GM20431 (cell line): ENCODE data around the gene FBXO30.

ENCODE experiments used
- in situ Hi-C: fragments of 300-500 bp; cut with MseI, MboI; formaldehyde crosslinking; loops from one replicate; pipeline ENCODE4 v1.15.0; 2020; ENCODE audit warnings: low sequenced_read_pairs; ENCODE audit not compliant: unreplicated experiment

FBXO30 gene

DNA sequence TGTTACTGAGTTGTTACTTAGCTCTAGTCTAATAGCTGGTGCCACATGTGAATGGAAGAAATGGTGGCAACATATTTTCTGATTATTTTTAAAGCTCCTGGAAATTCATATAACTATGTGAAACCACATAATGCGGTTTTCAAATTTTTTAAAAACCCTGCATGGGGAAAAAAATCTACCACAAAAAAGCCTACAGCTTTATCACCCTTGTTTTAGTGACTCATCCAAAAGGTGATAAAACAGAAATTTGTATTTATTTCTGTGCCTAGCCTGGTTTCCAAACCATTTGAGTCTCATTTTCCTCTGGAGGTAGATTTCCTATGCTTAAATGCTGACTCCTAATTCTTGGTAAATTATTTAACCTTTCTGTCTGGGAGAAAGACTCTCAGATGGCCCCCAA lies 5.4 kb upstream of the FBXO30 start:
- in situ Hi-C loops = no loop called here

DNA sequence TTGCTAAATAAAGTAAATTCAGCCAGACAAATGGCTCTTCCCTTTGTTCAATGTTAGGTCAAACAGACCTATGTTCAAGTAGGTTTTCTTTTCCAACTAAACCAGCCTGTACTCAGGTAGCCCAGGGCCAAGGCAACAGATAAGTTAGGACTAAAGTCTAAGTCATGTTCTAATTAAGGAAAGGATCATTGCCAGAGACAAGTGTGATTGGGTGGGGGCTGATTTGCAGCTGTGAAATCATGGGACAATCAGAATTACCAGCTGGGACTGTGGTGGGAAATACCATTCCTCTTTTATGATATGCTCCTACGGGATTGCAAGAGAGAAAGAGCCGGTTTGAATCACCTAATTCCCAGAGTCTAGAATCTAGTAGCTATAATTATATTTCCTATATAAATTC lies 4.2 kb upstream of the FBXO30 start:
- in situ Hi-C loops = no loop called here

DNA sequence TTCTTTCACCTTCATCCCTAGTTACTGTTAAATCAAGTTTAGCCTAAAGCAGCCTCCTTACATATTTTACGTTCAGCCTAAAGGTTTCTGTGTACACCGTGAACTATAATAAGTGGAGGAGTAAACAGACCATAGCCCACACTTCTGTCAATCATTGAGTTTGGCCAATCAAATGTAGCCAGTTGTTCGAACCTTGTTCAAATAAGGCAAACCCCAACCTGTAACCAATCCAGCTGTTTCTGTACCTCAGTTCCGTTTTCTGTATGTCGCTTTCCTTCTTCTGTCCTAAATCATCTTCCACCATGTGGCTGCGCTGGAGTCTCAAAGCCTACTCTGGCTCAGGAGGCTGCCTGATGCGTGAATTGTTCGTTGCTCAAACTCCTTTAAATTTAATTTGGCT lies 1.8 kb upstream of the FBXO30 start:
- in situ Hi-C loops = no loop called here

DNA sequence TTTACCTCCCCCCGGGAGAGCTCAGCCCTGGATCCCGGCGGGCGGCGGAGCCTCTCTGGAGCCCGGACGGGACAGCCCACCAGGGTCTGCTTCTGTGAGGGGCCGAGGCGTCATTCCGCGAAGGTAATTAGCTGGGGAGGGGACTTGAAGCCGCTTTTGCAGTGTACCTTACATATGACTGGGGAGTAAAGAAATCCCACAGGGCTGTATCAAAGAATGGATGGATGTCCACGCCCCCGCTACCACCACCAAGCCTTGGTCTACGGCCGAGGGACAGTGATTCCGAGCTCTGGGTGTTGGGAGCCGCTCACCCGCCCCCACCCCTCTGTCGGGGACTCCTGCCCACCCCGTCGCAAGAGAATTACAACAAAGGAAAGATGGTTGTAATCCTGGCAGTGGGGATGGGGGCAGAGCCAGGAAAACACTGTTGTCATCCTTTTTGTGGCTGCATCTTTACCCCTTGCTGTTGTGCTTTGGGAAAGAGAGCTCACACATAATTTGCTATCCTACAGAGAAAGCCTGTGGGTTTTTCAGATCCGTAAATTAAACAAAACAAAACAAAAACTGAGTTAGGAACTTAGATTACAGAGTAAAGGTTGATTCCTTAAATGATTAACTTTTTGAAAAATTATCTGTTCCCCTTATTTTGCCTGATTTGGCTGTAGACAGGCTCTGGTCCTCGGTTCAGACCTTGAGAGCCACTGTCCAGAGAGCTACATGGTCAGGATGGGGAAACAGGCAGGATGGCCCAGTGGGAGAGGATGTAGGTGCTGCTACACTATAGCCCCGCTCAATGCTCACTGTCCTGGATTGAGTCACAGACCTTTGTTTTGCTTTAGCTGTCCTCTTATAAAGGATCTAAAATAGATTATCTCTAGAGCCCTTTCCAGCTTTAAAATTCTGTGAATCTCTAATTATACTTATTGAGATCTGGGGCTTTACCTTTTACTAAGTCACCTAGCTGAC lies 997 bp upstream of the FBXO30 start:
- in situ Hi-C loops = no loop called here

DNA sequence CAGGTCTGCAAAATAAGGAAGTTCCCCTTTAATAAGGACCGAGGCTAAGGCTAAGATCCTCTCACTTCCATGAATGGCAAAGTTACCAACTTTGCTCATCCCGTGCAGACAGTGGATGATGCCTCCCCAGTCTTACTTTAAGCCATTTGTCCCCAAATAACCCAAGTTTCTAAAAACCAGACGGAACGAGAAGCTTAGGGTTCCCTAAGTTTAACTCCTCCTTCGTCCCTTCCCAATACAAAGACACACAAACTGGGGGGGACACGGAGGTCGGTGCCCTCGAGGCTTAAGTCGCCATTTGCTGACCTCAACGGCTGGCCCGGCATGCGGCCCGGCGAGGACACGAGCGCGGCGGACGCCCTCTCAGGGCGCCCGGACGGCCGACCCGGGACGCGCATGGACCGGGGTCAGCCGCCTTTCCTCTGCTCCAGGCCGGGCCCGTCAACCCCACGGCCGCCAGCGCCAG lies 527 bp downstream of the FBXO30 start:
- in situ Hi-C loops = no loop called here

DNA sequence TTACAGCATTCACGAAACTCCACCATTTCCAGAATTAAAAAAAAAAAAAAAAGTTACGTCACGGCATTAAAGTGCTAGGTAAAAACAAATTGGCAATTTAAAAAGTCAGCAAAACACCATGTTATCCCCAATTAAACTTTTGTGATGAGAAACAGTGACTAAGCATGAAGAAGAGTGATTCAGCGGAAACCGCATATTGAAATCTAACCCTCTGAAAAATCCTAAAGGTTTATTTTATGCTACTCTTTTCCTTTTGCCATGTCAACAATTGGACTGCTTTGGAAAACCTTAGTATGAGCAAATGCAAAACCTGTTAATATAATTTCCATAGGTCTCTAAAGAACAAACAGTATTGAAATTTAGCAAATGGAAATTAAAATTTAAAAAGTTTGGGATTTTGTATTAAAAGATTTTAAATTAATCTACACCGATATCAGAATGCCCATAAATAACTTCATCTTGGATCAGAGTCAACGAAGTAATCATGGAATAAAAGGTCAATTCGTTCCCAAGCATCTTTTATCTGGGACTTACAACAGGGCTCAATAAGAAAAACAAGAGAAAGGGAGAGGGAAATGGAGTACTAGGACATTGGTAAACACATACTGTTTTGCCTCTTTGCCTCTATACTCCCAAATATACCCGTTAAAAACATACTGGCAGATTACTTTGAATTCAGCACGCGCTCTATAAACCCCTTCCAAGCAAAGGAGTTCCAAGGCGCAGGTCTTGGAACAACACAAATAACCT lies 1.1 kb downstream of the FBXO30 start:
- in situ Hi-C loops = no loop called here

DNA sequence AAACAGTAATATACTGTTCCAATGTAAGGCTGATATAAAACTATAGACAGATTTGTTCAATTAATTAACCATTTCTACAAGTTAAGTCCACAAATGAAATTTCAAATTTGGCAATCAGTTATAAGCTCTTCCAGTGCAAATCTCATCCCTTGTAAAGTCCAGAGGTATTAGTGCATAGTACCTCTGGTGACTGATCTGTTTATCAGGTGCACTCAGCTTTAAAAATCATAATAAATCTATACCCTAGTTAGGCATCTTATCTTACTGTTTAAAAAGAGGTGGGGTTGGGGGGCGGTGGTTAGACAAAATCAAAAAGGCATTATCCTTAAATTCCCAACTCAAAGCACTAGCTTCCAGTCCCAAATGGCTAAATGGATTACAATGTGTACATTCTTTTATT lies 2.9 kb downstream of the FBXO30 start:
- in situ Hi-C loops = no loop called here

DNA sequence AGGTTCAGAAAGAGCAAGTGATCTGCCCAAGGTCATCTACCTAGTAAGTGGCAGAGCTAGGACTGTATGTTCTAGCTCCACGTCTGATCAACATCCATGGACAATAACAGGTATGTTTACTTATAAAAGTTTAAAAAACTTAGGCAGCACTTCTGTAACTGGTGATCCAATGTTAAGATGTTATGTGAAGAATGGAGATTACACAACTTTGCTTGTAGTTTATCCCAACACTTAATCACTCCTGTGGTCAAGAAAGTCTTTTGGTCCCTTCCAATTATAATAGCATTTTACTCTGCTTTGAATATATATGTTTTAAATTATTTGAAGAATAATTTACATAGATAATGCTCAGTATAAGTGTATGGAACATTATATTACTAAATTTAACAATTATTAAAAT lies 4.8 kb downstream of the FBXO30 start:
- in situ Hi-C loops = no loop called here

DNA sequence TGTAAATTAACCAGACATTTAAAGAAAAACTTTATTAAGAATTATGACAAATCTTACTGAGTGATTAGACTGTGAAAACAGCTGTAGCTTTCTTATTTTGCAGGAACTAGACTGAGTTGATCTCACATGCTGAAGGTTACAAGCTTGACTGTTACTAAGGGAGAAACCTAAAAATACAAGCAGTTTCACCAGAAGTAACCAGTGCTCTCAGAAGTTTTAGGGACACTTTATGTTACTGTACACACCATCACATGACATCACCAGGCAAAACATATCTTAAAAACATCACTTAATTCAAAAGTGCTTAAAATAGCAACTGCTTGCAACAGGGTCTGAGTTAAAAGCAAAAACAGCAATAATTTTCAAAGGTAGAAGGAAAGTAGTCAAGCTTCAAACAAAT lies 5.4 kb downstream of the FBXO30 start:
- in situ Hi-C loops = no loop called here

DNA sequence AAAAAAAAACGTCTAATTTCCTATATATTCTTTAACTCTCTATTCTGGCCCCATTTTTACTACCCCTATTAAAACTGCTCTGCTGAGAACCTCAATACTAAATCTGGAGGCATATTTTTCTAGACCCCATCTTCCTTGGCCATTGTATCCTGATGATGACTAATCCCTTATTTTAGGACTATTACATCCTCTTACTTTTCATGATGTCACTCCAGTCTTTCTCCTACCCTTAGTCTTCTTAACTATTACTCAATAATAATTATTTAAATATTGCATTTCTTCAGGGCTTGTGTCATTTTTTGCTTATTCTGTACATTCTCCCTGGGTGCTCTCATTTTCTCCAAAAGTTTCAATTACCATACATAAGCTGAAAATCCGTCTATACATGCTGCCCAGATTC lies 6.4 kb downstream of the FBXO30 start:
- in situ Hi-C loops = no loop called here

DNA sequence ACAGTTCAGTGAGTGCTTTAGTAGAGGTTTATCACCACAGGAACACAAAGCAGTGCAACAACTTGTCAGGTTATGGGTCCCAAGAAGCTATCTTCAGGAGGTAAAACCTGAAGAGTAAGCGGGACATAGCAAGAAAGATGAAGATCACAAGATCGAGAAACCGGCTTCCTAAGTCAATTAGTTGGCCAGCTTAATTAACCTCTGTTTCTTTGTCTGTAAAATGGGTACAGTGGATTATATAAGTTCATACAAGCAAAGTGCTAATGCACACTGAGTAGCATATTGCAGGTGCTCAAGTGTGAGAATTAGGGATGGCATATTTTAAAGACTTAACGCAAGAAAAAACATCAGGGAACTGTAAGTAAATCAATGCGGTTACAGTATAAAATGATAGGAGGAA lies 12.5 kb downstream of the FBXO30 start:
- in situ Hi-C loops = no loop called here

DNA sequence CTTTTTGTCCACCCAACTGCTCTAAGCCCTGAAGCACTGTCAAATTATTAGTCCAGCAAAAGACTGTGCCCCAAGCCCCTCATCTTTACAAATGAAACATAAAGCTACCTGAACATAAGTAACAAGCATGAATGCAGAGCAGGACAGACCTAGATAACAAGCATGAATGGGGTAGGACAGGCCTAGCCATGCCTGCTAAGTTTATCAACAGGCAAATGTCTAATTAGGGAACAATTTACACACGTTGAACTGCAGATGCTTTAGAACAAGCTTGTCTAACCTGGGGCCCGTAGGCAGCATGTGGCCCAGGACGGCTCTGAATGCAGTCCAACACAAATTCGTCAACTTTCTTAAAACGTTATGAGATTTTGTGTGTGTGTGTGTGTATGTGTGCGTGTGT lies 13.6 kb downstream of the FBXO30 start:
- in situ Hi-C loops = no loop called here

DNA sequence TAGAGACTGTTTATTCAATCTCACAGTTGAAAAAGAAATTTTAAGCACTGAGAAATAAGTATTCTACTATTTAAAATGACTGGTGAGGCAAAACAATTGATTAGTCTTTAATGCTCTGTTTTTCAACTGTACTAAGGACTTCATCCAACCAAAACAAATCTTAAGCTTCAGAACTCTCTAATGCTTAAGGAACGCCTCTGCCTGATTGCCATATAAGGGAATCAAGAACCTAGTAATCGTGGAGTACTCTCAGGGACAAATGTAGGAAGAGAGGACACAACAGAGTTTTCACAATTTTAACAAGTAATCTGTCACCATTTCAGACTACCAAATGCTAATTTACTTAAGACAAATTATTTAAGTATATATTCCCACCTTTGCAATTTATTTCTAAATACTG lies 16.1 kb downstream of the FBXO30 start:
- in situ Hi-C loops = no loop called here

DNA sequence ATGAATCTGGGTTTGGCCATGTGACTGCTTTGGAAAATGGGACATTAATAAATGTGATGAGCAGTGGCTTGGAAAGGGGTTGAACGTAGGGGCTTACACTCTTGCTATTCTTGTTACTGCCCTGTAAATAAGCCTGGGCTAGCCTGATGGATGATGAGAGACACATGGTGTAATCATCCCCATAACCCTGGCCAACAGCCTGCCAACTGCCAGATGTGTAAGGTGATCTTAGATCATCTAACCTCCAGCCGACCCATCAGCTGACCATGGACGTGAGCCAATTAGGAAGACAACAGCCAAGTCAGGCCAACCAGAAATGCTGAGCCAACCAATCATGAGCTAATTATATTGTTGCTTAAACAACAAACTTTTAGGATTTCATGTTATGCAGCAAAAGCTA lies 25.2 kb downstream of the FBXO30 start:
- in situ Hi-C loops = no loop called here

DNA sequence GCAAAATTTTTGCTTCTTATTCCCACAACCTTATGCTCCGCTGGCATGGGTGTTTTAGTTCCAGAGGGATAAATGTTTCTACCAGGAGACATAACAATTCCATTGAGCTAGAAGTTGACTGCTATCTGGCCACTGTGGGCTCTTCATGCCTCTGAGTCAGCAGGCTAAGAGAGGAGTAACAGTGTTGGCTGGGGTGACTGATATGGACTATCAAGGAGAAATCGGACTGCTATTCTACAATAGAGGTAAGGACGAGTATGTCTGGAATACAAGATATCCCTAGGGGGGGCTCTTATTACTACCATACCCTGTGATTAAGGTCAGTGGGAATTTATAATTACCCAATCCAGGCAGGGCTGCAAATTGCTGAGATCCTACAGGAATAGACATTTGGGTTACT lies 26.9 kb downstream of the FBXO30 start:
- in situ Hi-C loops = no loop called here

DNA sequence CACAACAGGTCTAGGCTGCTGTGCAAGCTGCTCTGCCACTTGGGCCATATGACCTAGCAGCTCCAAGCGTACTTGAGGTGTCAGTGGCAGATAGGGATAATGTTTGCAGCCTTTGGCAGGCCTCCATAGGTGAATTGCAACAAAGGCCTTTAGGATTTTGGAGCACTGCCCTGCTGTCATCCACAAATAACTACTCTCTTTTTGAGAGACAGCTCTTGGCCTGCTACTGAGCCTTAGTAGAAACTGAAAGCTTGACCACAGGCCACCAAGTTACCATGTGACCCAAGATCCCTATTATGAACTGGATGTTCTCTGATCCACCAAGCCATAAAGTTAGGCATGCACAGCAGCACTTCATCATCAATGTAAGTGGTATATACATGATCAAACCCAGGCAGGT lies 29.9 kb downstream of the FBXO30 start:
- in situ Hi-C loops = no loop called here

DNA sequence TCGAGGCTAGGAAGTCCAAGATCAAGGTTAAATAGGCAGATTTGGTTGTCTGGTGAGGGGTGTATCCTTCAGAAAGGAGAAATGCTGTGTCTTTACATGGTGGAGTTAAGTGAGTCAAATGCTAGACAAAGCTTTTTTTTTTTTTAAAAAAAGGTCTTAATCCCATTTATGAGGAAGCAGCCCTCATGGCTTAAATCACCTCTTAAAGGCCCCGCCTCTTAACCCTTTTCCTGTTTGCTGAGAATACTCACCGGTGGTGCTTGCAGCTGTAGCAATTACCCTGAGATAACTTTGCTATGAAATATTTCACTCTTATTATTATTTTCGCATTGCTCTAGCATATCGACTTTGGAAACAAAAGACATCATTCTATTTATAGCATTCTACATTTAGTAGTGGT lies 30.8 kb downstream of the FBXO30 start:
- in situ Hi-C loops = no loop called here

DNA sequence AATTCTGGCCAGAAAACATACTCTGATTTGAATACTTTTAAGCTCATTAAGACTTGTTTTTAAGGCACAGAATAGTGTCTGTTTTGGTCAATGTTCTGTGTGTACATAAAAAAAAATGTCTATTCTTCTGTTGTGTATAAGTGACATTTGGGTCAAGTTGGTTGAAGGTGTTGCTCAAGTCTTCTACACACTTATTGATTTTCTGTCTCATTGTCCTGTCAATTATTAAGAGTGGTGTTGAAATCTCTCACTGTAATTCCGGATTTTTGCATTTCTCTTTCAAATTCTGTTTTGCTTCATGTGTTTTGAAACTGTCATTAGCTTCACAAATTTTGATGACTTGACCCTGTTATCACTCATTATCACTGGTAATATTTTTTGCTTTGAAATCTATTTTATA lies 41.7 kb downstream of the FBXO30 start:
- in situ Hi-C loops = no loop called here

DNA sequence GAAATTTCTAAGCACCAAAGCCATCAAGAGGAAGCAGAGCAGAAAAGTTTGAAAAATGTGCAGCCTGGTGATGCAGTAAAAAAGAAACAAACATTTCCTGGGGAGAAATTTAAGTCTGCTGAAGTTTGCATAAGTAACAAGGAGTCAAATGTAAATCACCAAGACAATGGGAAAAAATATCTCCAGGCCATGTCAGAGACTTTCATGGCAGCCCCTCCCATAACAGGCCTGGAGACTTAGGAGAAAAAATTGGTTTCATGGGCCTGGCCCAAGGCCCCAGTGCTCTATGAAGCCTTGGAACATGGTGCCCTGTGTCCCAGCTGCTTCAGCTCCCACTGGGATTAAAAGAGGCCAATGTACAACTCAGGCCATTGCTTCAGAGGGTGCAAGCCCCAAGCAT lies 49.1 kb downstream of the FBXO30 start:
- in situ Hi-C loops = no loop called here

DNA sequence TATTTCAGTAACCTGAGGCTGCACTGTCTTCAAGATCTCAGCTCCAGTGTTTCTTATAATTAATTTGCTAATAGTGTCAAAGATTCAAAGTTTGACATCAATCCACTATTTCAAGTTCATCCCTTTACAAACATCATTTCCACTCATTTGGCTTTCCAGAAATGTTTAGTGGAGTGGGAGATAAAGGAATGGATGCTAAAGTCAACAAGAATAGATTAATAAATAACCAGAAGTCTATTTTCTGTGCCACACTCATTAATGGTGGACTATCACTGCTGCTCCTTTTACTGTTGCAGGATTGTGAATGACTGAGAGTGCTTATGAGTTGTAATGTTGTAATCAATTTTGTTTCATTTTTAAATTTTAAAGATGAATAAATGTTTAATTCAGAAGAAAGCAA lies 50.9 kb downstream of the FBXO30 start:
- in situ Hi-C loops = no loop called here

DNA sequence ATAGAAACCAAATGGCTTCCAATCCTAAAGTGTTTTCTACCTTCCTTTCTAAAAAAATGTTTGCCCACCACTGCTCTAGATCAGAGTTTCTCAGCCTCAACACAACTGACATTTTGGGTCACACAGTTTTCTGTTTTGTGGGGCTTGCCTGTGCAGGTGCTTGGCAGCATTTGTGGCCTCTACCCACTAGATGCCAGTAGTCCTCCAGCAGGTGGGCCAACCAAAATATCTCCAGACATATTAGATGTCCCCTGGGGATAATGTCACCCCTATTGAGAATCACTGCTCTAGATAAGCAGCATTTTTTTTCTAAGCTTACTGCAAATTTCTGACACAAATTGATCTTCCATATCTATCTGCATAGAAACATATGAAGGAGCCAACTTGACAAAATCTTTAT lies 53.0 kb downstream of the FBXO30 start:
- in situ Hi-C loops = no loop called here
